Measurements from ENCODE around the gene BCOR.

GRCh38 chrX:40091691-40092421 lies 5.9 kb downstream of the BCOR start:
- TF ChIP-seq SP2 (CRISPR knock-in tag; IDR thresholded peaks at IDR 0.05) (no peak), ZMYM4 (CRISPR knock-in tag; IDR thresholded peaks at IDR 0.05) (no peak), ZNF274 (CRISPR knock-in tag; IDR thresholded peaks at IDR 0.05) (no peak), HMG20A (CRISPR knock-in tag; IDR thresholded peaks at IDR 0.05; ENCODE audit: borderline replicate concordance) (no peak), ZKSCAN1 (IDR thresholded peaks at IDR 0.05; ENCODE audit: low read length) (no peak), ZNF260 (CRISPR knock-in tag; IDR thresholded peaks at IDR 0.05; ENCODE audit: borderline replicate concordance, low read depth) (no peak), FOXP1 (IDR thresholded peaks at IDR 0.05) (no peak), FOXP1 (CRISPR knock-in tag; IDR thresholded peaks at IDR 0.05) (no peak), SMAD1 (CRISPR knock-in tag; IDR thresholded peaks at IDR 0.05; ENCODE audit: borderline replicate concordance, low read depth) (no peak), EP300 (IDR thresholded peaks at IDR 0.05; ENCODE audit: low read depth in 2 of 2, low read length in 2 of 2) (no peak), EP300 (CRISPR knock-in tag; IDR thresholded peaks at IDR 0.05; ENCODE audit: borderline replicate concordance) (no peak)
